HCT116 (cell line): ENCODE measurements around the gene SPATA33. TPM values are rescaled to one million over a fixed set of nuclear protein-coding genes. Genes with fewer than 3 reads are reported as not detected.

Experiments used
- ATAC-seq: fragments of 200-7000 bp; cut with Tn5 transposase; 2 replicates; pipeline ENCODE4 v1.9.1; 2020; ENCODE audit warnings: mild to moderate bottlenecking, moderate library complexity
- BruUV-seq: library from RNA; stranded (reverse); fragments of 400-500 nt; replicated peaks from 2 replicates; lab custom pipeline; 2021; lab: Mats Ljungman, UMichigan
- CTCF ChIA-PET: fragments of 300-600 bp; sonication (Branson Sonifier 250); formaldehyde crosslinking; loops from one replicate; lab custom pipeline; 2021; ENCODE audit warnings: antibody characterized with exemption; lab: Charles Lee
- POLR2A ChIA-PET: fragments of 300-600, 350-600 bp; sonication (Branson Sonifier 250); formaldehyde crosslinking; loops from one replicate; lab custom pipeline; 2021; ENCODE audit warnings: antibody characterized with exemption; lab: Charles Lee
- RAD21 ChIA-PET, 2 experiments: fragments of 300-600 bp; sonication (Branson Sonifier 250); formaldehyde crosslinking; loops; one replicate each; lab custom pipeline; 2023; ENCODE audit warnings: low total read pairs in 2 of 2; ENCODE audit not compliant: uncharacterized antibody in 2 of 2, unreplicated experiment in 2 of 2, low non-redundant PET in 1 of 2; lab: Charles Lee
- DNase-seq: peaks from one replicate; pipeline ENCODE4 v3.0.0-alpha.2; 2010; ENCODE audit warnings: low read depth, low spot score
- H2AFZ ChIP-seq: fragments of 200-600 bp; shearing (Covaris generic), sonication (generic); 2 replicates; pipeline ENCODE4 v1.6.1; 2017; ENCODE audit warnings: low read depth, mixed run types, mixed read lengths, antibody characterized with exemption, low read length; ENCODE audit not compliant: poor library complexity, severe bottlenecking
- H3K27ac ChIP-seq: 2 replicates; pipeline ENCODE4 v1.5.1; 2012; ENCODE audit warnings: low read depth, low read length
- H3K27me3 ChIP-seq: fragments of 200-600 bp; sonication (generic); 2 replicates; pipeline ENCODE4 v1.6.1; 2016; ENCODE audit warnings: mixed run types, low read length, mixed read lengths; ENCODE audit not compliant: insufficient read depth
- H3K36me3 ChIP-seq, 2 experiments: fragments of 200-500 bp in 1 of 2; fragments of 200-600 bp in 1 of 2; sonication (Bioruptor generic) in 1 of 2; sonication (generic) in 1 of 2; 2 replicates each; pipeline versions ENCODE4 v1.5.1 to v1.6.1; 2014 to 2016; ENCODE audit warnings: low read length in 2 of 2, inconsistent platforms in 1 of 2, mixed read lengths in 1 of 2, mixed run types in 1 of 2; ENCODE audit not compliant: insufficient read depth in 2 of 2, control insufficient read depth in 1 of 2
- H3K4me1 ChIP-seq, 2 experiments: fragments of 200-600 bp in 1 of 2; sonication (generic) in 1 of 2; 2 replicates each; pipeline versions ENCODE4 v1.5.1 to v1.6.1; 2012 to 2017; ENCODE audit warnings: low read length in 2 of 2, inconsistent platforms in 1 of 2, mild to moderate bottlenecking in 1 of 2, mixed read lengths in 1 of 2, mixed run types in 1 of 2, moderate library complexity in 1 of 2; ENCODE audit not compliant: insufficient read depth in 2 of 2, control insufficient read depth in 1 of 2
- H3K4me2 ChIP-seq: fragments of 200-600 bp; sonication (generic); 2 replicates; pipeline ENCODE4 v1.6.1; 2017; ENCODE audit warnings: mixed run types, low read length, mixed read lengths
- H3K4me3 ChIP-seq, 2 experiments: fragments of 200-600 bp in 1 of 2; sonication (generic) in 1 of 2; replicated peaks in 1 of 2; 2 replicates each; pipeline ENCODE4 v1.5.1; 2011 to 2016; ENCODE audit warnings: low read length in 2 of 2, control low read depth in 1 of 2, low read depth in 1 of 2, mild to moderate bottlenecking in 1 of 2, mixed read lengths in 1 of 2, mixed run types in 1 of 2
- H3K79me2 ChIP-seq: fragments of 200-600 bp; sonication (generic); 2 replicates; pipeline ENCODE4 v1.6.1; 2017; ENCODE audit warnings: mild to moderate bottlenecking, mixed run types, low read length, moderate library complexity, mixed read lengths; ENCODE audit not compliant: insufficient read depth
- H3K9ac ChIP-seq: fragments of 200-600 bp; sonication (generic); 2 replicates; pipeline ENCODE4 v1.6.1; 2016; ENCODE audit warnings: low read length, mixed read lengths
- H3K9me2 ChIP-seq: fragments of 200-600 bp; sonication (generic), shearing (Covaris generic); 2 replicates; pipeline ENCODE4 v1.6.1; 2017; ENCODE audit warnings: mixed run types, mild to moderate bottlenecking, moderate library complexity; ENCODE audit not compliant: insufficient read depth
- H3K9me3 ChIP-seq, 2 experiments: fragments of 200-500 bp in 1 of 2; fragments of 200-600 bp in 1 of 2; sonication (Bioruptor generic) in 1 of 2; sonication (generic) in 1 of 2; 2 replicates each; pipeline ENCODE4 v1.6.1; 2014 to 2017; ENCODE audit warnings: low read length in 2 of 2, mixed read lengths in 2 of 2, inconsistent platforms in 1 of 2, low read depth in 1 of 2, mild to moderate bottlenecking in 1 of 2, mixed run types in 1 of 2, moderate library complexity in 1 of 2; ENCODE audit not compliant: control insufficient read depth in 1 of 2, insufficient read depth in 1 of 2
- H4K20me1 ChIP-seq: fragments of 200-600 bp; sonication (generic), shearing (Covaris generic); 2 replicates; pipeline ENCODE4 v1.6.1; 2017; ENCODE audit warnings: mixed run types, mild to moderate bottlenecking, moderate library complexity; ENCODE audit not compliant: insufficient read depth
- EZH2 ChIP-seq: fragments of 200-600 bp; sonication (generic); IDR thresholded peaks from 2 replicates; pipeline ENCODE4 v1.6.1; 2017; ENCODE audit warnings: antibody characterized with exemption, mixed run types
- POLR2AphosphoS5 ChIP-seq: IDR thresholded peaks from 2 replicates; pipeline ENCODE4 v1.6.1; 2011; ENCODE audit warnings: mild to moderate bottlenecking, low read depth, low read length, moderate library complexity
- RAD21 ChIP-seq: IDR thresholded peaks from 2 replicates; pipeline ENCODE4 v1.6.1; 2012; ENCODE audit warnings: low read depth, mild to moderate bottlenecking
- SIN3A ChIP-seq: IDR thresholded peaks from 2 replicates; pipeline ENCODE4 v1.6.1; 2012; ENCODE audit warnings: low read depth
- TCF7L2 ChIP-seq: IDR thresholded peaks from 2 replicates; pipeline ENCODE4 v1.7.0; 2011; ENCODE audit warnings: borderline replicate concordance, inconsistent platforms; ENCODE audit not compliant: insufficient read depth, insufficient read length; ENCODE audit errors: extremely low read depth
- YY1 ChIP-seq: IDR thresholded peaks from 2 replicates; pipeline ENCODE4 v1.6.1; 2011; ENCODE audit warnings: low read length, low read depth, moderate library complexity, mild to moderate bottlenecking; ENCODE audit not compliant: insufficient replicate concordance; ENCODE audit errors: extremely low read depth
- ZBTB33 ChIP-seq: IDR thresholded peaks from 2 replicates; pipeline ENCODE4 v1.6.1; 2011; ENCODE audit warnings: mild to moderate bottlenecking, low read length, moderate library complexity; ENCODE audit not compliant: insufficient replicate concordance; ENCODE audit errors: extremely low read depth
- intact Hi-C: fragments of 100-400 bp; cut with micrococcal nuclease; formaldehyde crosslinking; loops from 2 replicates; pipeline ENCODE4 v1.10.0; 2022
- total RNA-seq: library from RNA; stranded (reverse); gene quantifications from one replicate; pipeline ENCODE4 v1.2.1, GENCODE V29; 2021; ENCODE audit not compliant: unreplicated experiment
- TF ChIP-seq, protein P1 (sequence below): IDR thresholded peaks from 2 replicates; pipeline ENCODE4 v1.6.1; 2012; ENCODE audit warnings: low read depth

Gene SPATA33
- total RNA-seq, 1 experiment from 2014 or later, result 24.9 TPM

GRCh38 chr16:89710709-89711564 lies 53.3 kb downstream of the SPATA33 start:
- Histone ChIP-seq H3K9me3 (no peaks in the 10 kb centered on the region), H3K79me2 (peaks cover 38% of the 10 kb centered on the region), H3K4me3 (no peak overlapping the region), H3K27me3 (no peaks in the 10 kb centered on the region), H3K36me3 (peaks cover 6 to 15% of the 10 kb centered on the region in 2 experiments), H3K9me2 (no peaks in the 10 kb centered on the region), H3K27ac (peak overlapping the region; percentile 8; the same call in 1 of the 2 replicates), H2AFZ (no peak overlapping the region), H3K4me2 (no peak overlapping the region), H3K4me1 (peaks cover 2 to 38% of the 10 kb centered on the region in 2 experiments; a peak in 2 of 4 replicates), H3K9ac (no peak overlapping the region), H4K20me1 (no peaks in the 10 kb centered on the region)
- CTCF ChIA-PET, result no interaction called here
- TF ChIP-seq POLR2AphosphoS5 (no peak), ZBTB33 (no peak), RAD21 (no peak), SIN3A (no peak), TCF7L2 (no peak), EZH2 (no peak), YY1 (no peak)
- TF ChIP-seq, protein P1, sequence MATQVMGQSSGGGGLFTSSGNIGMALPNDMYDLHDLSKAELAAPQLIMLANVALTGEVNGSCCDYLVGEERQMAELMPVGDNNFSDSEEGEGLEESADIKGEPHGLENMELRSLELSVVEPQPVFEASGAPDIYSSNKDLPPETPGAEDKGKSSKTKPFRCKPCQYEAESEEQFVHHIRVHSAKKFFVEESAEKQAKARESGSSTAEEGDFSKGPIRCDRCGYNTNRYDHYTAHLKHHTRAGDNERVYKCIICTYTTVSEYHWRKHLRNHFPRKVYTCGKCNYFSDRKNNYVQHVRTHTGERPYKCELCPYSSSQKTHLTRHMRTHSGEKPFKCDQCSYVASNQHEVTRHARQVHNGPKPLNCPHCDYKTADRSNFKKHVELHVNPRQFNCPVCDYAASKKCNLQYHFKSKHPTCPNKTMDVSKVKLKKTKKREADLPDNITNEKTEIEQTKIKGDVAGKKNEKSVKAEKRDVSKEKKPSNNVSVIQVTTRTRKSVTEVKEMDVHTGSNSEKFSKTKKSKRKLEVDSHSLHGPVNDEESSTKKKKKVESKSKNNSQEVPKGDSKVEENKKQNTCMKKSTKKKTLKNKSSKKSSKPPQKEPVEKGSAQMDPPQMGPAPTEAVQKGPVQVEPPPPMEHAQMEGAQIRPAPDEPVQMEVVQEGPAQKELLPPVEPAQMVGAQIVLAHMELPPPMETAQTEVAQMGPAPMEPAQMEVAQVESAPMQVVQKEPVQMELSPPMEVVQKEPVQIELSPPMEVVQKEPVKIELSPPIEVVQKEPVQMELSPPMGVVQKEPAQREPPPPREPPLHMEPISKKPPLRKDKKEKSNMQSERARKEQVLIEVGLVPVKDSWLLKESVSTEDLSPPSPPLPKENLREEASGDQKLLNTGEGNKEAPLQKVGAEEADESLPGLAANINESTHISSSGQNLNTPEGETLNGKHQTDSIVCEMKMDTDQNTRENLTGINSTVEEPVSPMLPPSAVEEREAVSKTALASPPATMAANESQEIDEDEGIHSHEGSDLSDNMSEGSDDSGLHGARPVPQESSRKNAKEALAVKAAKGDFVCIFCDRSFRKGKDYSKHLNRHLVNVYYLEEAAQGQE, result no peak
- RAD21 ChIA-PET, result no interaction called here
- POLR2A ChIA-PET, result interaction anchor here (1.0 to 3.2 kb wide), 2 partner anchors 9 to 10 kb away, joined by 4 to 12 read pairs; partner anchors contain the start of gene VPS9D1
- intact Hi-C loops, result no loop called here
- DNase-seq, result no peak
- peak; percentile 7 for ATAC-seq
- BruUV-seq, result no TSS peak
